Measurements from ENCODE around the gene SCGB1A1.

- TF ChIP-seq POLR2A (IDR thresholded peaks at IDR 0.05; ENCODE audit: low read depth, low read length) = no peak
- TF ChIP-seq TAF1 (IDR thresholded peaks at IDR 0.05; ENCODE audit: low read depth, low read length) = no peak
- TF ChIP-seq POLR2AphosphoS5 (IDR thresholded peaks at IDR 0.05; ENCODE audit: low read depth, low read length) = no peak
Observed at GRCh38 chr11:62400760-62401159, 18.1 kb upstream of the SCGB1A1 start.

All from GM12891 (cell line).